PC-3 (cell line): ENCODE measurements around the gene PCNX3. TPM values are rescaled to one million over a fixed set of nuclear protein-coding genes. Genes with fewer than 3 reads are reported as not detected.

Experiments used
- ATAC-seq: fragments of 200-7000 bp; cut with Tn5 transposase; 2 replicates; pipeline ENCODE4 v1.9.1; 2020; ENCODE audit warnings: mild to moderate bottlenecking, moderate library complexity
- BruUV-seq: library from RNA; stranded (reverse); fragments of 400-500 nt; replicated peaks from 2 replicates; lab custom pipeline; 2021; lab: Mats Ljungman, UMichigan
- CTCF ChIA-PET: fragments of 300-600 bp; sonication (Branson Sonifier 250); formaldehyde crosslinking; loops from one replicate; lab custom pipeline; 2022; ENCODE audit warnings: antibody characterized with exemption; lab: Charles Lee
- POLR2A ChIA-PET: fragments of 300-600 bp; sonication (Branson Sonifier 250); formaldehyde crosslinking; loops from one replicate; lab custom pipeline; 2022; ENCODE audit warnings: antibody characterized with exemption; ENCODE audit not compliant: unreplicated experiment; lab: Charles Lee
- DNase-seq: peaks from one replicate; pipeline ENCODE4 v3.0.0-alpha.2; 2015
- H2AFZ ChIP-seq: fragments of 300-600 bp; sonication (generic); 2 replicates; pipeline ENCODE4 v1.6.0; 2016; ENCODE audit warnings: antibody characterized with exemption, low read length
- H3F3A ChIP-seq: fragments of 300-600 bp; sonication (generic); one replicate; pipeline ENCODE4 v1.6.0; 2017; ENCODE audit warnings: antibody characterized with exemption, low read length, control low read depth, mild to moderate bottlenecking; ENCODE audit not compliant: unreplicated experiment
- H3K27ac ChIP-seq: fragments of 300-600 bp; sonication (generic); 2 replicates; pipeline ENCODE4 v1.5.1; 2016; ENCODE audit warnings: mild to moderate bottlenecking, low read length
- H3K27me3 ChIP-seq: fragments of 300-600 bp; sonication (generic); 2 replicates; pipeline ENCODE4 v1.6.1; 2016; ENCODE audit warnings: low read length, mixed read lengths
- H3K36me3 ChIP-seq: fragments of 300-600 bp; sonication (generic); 2 replicates; pipeline ENCODE4 v1.6.1; 2016; ENCODE audit warnings: low read depth, mixed run types, low read length, mixed read lengths
- H3K4me1 ChIP-seq: fragments of 300-600 bp; sonication (generic); 2 replicates; pipeline ENCODE4 v1.5.1; 2016; ENCODE audit warnings: low read length; ENCODE audit not compliant: insufficient read depth
- H3K4me2 ChIP-seq: fragments of 300-600 bp; sonication (generic); 2 replicates; pipeline ENCODE4 v1.6.0; 2016; ENCODE audit warnings: low read length
- H3K4me3 ChIP-seq: fragments of 300-600 bp; sonication (generic); 2 replicates; pipeline ENCODE4 v1.5.1; 2016; ENCODE audit warnings: mild to moderate bottlenecking, low read length, mixed read lengths
- H3K79me2 ChIP-seq: fragments of 300-600 bp; sonication (generic); 2 replicates; pipeline ENCODE4 v1.6.1; 2017; ENCODE audit warnings: low read length, mixed read lengths
- H3K9ac ChIP-seq: fragments of 300-600 bp; sonication (generic); 2 replicates; pipeline ENCODE4 v1.6.0; 2016; ENCODE audit warnings: mild to moderate bottlenecking, low read length
- H3K9me2 ChIP-seq: fragments of 300-600 bp; sonication (generic); replicated peaks from 2 replicates; pipeline ENCODE4 v1.6.1; 2016; ENCODE audit warnings: mixed run types, low read length, mixed read lengths
- H3K9me3 ChIP-seq: fragments of 300-600 bp; sonication (generic); 2 replicates; pipeline ENCODE4 v1.6.1; 2016; ENCODE audit warnings: low read length, mixed read lengths
- H4K20me1 ChIP-seq: fragments of 300-600 bp; sonication (generic); 2 replicates; pipeline ENCODE4 v1.6.1; 2016; ENCODE audit warnings: low read length, mixed read lengths
- EZH2 ChIP-seq: fragments of 300-600 bp; sonication (generic); IDR thresholded peaks from one replicate; pipeline ENCODE4 v1.6.1; 2017; ENCODE audit warnings: antibody characterized with exemption, mild to moderate bottlenecking, low read length; ENCODE audit not compliant: unreplicated experiment
- EZH2phosphoT487 ChIP-seq: fragments of 300-600 bp; sonication (generic); IDR thresholded peaks from 2 replicates; pipeline ENCODE4 v1.6.1; 2018; ENCODE audit warnings: mild to moderate bottlenecking, antibody characterized with exemption, low read length, borderline replicate concordance
- intact Hi-C: fragments of 100-400 bp; cut with micrococcal nuclease; formaldehyde crosslinking; loops from 2 replicates; pipeline ENCODE4 v1.9.0; 2023
- total RNA-seq: library from RNA; depleted of rRNA; stranded (reverse); fragments of >200 nt; gene quantifications from 2 replicates; pipeline ENCODE4 v1.2.3, GENCODE V29; 2014
- TF ChIP-seq, protein P1 (sequence below): fragments of 300-600 bp; sonication (generic); conservative IDR thresholded peaks from 2 replicates; pipeline ENCODE4 v1.5.1; 2017; ENCODE audit warnings: antibody characterized with exemption, low read depth, mild to moderate bottlenecking, low read length

Gene PCNX3
- total RNA-seq, 1 experiment from 2014 or later: 53.6 TPM

DNA sequence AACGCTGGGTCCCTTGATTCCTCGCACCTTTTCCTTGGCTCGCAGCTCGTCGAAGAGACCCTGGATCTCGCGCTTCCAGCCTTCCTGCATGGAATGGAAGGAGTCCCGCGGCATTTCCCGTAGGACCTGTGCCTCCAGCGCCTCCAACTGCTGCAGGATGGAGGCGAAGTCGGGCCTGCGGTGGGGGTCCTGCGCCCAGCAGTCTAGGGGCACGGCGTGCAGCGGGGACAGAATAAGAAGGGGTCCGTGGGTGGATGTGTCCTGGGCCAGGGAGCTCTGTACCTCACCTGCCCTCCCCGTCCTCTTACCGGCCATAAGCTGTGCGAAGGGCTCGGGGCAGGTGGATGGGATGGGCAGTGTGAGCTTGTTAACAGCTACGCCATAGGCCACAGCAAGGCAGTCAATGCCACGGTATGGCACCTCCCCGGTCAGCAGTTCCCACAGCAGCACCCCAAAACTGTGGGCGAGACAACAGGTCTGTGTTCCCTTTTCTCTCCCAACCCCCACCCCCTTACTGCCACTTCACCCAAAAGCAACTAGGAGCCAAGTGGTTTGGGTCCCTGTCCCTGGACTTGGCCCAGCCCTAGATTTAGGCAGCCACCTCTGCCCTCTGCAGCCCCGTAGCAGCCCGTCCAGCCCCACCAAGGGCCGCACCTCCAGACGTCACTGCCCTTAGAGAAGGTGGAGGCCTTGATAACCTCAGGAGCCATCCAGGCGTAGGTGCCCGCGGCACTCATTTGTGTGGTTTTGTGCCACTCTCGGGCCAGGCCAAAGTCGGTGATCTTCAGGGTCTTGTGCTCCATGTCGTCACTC, 7.8 kb upstream of the PCNX3 start:
- Histone ChIP-seq H3K36me3 (peaks cover 21% of the 10 kb centered on the region), H3K27me3 (no peaks in the 10 kb centered on the region), H3K27ac (no peak overlapping the region), H3K9ac (no peak overlapping the region), H3K9me3 (no peaks in the 10 kb centered on the region), H3K4me2 (no peak overlapping the region), H3K4me1 (peaks cover 19% of the 10 kb centered on the region), H3K9me2 (no peaks in the 10 kb centered on the region), H3K4me3 (no peak overlapping the region), H3K79me2 (peaks cover 32% of the 10 kb centered on the region), H3F3A (no peaks in the 10 kb centered on the region), H2AFZ (no peak overlapping the region), H4K20me1 (no peaks in the 10 kb centered on the region; the same call in 1 of the 2 replicates)
- TF ChIP-seq, protein P1, sequence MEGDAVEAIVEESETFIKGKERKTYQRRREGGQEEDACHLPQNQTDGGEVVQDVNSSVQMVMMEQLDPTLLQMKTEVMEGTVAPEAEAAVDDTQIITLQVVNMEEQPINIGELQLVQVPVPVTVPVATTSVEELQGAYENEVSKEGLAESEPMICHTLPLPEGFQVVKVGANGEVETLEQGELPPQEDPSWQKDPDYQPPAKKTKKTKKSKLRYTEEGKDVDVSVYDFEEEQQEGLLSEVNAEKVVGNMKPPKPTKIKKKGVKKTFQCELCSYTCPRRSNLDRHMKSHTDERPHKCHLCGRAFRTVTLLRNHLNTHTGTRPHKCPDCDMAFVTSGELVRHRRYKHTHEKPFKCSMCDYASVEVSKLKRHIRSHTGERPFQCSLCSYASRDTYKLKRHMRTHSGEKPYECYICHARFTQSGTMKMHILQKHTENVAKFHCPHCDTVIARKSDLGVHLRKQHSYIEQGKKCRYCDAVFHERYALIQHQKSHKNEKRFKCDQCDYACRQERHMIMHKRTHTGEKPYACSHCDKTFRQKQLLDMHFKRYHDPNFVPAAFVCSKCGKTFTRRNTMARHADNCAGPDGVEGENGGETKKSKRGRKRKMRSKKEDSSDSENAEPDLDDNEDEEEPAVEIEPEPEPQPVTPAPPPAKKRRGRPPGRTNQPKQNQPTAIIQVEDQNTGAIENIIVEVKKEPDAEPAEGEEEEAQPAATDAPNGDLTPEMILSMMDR: no peak
- CTCF ChIA-PET: no interaction called here
- ATAC-seq (no peak), DNase-seq (no peak)
- intact Hi-C loops: no loop called here
- BruUV-seq: no TSS peak
- POLR2A ChIA-PET: no interaction called here

DNA sequence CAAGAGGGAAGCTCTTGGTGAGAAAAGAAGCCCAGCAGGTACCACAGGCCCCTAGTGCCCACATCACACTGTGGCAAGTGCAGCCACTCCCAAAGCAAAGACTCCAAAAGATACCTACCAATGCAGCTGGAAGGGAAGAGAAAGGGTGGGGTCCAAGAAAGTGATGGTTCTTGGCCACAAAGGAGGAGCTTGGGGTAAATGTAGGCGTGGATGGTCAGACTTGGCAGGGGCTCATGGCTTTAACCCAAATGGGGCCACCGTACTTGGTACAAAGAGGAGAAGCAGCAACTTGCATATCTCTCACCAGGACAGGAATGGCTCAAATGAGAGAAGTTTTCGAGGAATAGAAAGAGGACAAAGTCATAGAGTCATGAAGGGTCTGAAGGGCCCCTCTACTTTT, 6.3 kb upstream of the PCNX3 start:
- intact Hi-C loops: no loop called here
- no peaks in the 10 kb centered on the region; the same call in 1 of the 2 replicates for H4K20me1 ChIP-seq
- peaks cover 25% of the 10 kb centered on the region for H3K4me1 ChIP-seq
- no peaks in the 10 kb centered on the region for H3F3A ChIP-seq
- no peak overlapping the region for H3K27ac ChIP-seq
- no peak overlapping the region for H3K9ac ChIP-seq
- no peak for TF ChIP-seq EZH2phosphoT487
- TF ChIP-seq, protein P1: no peak
- TF ChIP-seq EZH2: no peak
- no TSS peak for BruUV-seq
- H3K36me3 ChIP-seq: peaks cover 21% of the 10 kb centered on the region
- H3K27me3 ChIP-seq: no peaks in the 10 kb centered on the region
- ChIA-PET POLR2A (no interaction called here), CTCF (no interaction called here)
- no peak overlapping the region for H2AFZ ChIP-seq
- H3K9me2 ChIP-seq: no peaks in the 10 kb centered on the region
- DNase-seq: no peak
- ATAC-seq: no peak
- no peak overlapping the region for H3K4me2 ChIP-seq
- no peak overlapping the region for H3K4me3 ChIP-seq
- no peaks in the 10 kb centered on the region for H3K9me3 ChIP-seq
- peaks cover 46% of the 10 kb centered on the region for H3K79me2 ChIP-seq

DNA sequence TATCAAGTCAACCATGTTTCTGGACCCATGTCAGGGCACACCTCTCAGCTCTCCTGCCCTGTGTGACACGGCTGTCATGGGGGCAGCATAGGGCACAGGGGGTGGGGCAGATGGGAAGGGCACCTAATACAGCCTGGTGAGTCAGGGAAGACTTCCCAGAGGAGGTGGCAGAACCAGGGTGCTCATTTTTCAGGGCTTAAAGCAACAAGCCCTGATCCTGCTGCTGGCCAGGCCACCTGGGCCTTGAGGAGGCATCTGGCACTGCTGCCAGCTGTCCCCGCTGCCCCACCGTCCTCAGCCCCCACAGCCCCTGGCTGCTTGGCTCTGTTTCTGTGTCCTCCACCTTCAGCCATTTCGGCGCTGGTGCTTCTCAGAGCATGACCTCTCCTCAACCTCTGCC, 5.9 kb upstream of the PCNX3 start:
- Histone ChIP-seq H2AFZ (no peak overlapping the region), H3K79me2 (peaks cover 51% of the 10 kb centered on the region), H3K27me3 (no peaks in the 10 kb centered on the region), H3K9me2 (no peaks in the 10 kb centered on the region), H3F3A (no peaks in the 10 kb centered on the region), H3K9ac (no peak overlapping the region), H4K20me1 (no peaks in the 10 kb centered on the region; the same call in 1 of the 2 replicates), H3K4me1 (peaks cover 25% of the 10 kb centered on the region), H3K4me3 (no peak overlapping the region), H3K4me2 (no peak overlapping the region), H3K27ac (no peak overlapping the region), H3K9me3 (no peaks in the 10 kb centered on the region), H3K36me3 (peaks cover 21% of the 10 kb centered on the region)
- no TSS peak for BruUV-seq
- CTCF ChIA-PET: no interaction called here
- POLR2A ChIA-PET: no interaction called here
- TF ChIP-seq EZH2phosphoT487 (no peak), EZH2 (no peak)
- DNase-seq (no peak), ATAC-seq (no peak)
- intact Hi-C loops: loop anchor here (10.0 kb wide), 1 partner anchor 65 kb away; no protein-coding TSS in a partner anchor
